ENCODE measurements around the gene SPP1. TPM values are rescaled to one million over a fixed set of nuclear protein-coding genes. Genes with fewer than 3 reads are reported as not detected.
"Not testable (repeated sequence)": the region's sequence is repeated elsewhere in the genome, so short reads cannot be mapped to it uniquely, and the experiment has no call there.

The SPP1 gene
- total RNA-seq, 1 donor from 2014 or later, result 6.5 TPM

GRCh38 chr4:87985887-87986200, 10.3 kb downstream of the SPP1 start:
- DNase-seq (ENCODE audit: extremely low spot score, unreplicated experiment), result no peak
- Mint-ChIP-seq H3K9me3 (ENCODE audit: unreplicated experiment) (no peaks in the 10 kb centered on the region), H3K36me3 (ENCODE audit: unreplicated experiment) (no peaks in the 10 kb centered on the region), H3K4me3 (ENCODE audit: unreplicated experiment) (no peak overlapping the region), H3K27me3 (ENCODE audit: unreplicated experiment) (peaks cover 10% of the 10 kb centered on the region), H3K27ac (ENCODE audit: unreplicated experiment) (no peak overlapping the region), H3K4me1 (ENCODE audit: unreplicated experiment) (no peaks in the 10 kb centered on the region)
- no peak for TF ChIP-seq CTCF (IDR thresholded peaks at IDR 0.05)

GRCh38 chr4:87986508-87986907, 11.0 kb downstream of the SPP1 start:
- Mint-ChIP-seq H3K4me1 (ENCODE audit: unreplicated experiment) (no peaks in the 10 kb centered on the region), H3K4me3 (ENCODE audit: unreplicated experiment) (no peak overlapping the region)
- DNase-seq (ENCODE audit: extremely low spot score, unreplicated experiment), result no peak

GRCh38 chr4:87989765-87990164, 14.3 kb downstream of the SPP1 start:
- no peaks in the 10 kb centered on the region for H3K36me3 Mint-ChIP-seq (ENCODE audit: unreplicated experiment)
- H3K27ac Mint-ChIP-seq (ENCODE audit: unreplicated experiment), result no peak overlapping the region
- H3K4me3 Mint-ChIP-seq (ENCODE audit: unreplicated experiment), result no peak overlapping the region
- no peaks in the 10 kb centered on the region for H3K4me1 Mint-ChIP-seq (ENCODE audit: unreplicated experiment)
- TF ChIP-seq CTCF (IDR thresholded peaks at IDR 0.05), result no peak
- H3K9me3 Mint-ChIP-seq (ENCODE audit: unreplicated experiment), result no peaks in the 10 kb centered on the region
- peaks cover 5% of the 10 kb centered on the region for H3K27me3 Mint-ChIP-seq (ENCODE audit: unreplicated experiment)
- DNase-seq (ENCODE audit: extremely low spot score, unreplicated experiment), result no peak

More at GRCh38 chr4:87986508-87986907, 11.0 kb downstream of the SPP1 start:
- Mint-ChIP-seq H3K9me3 (ENCODE audit: unreplicated experiment) (no peaks in the 10 kb centered on the region), H3K27ac (ENCODE audit: unreplicated experiment) (no peak overlapping the region), H3K27me3 (ENCODE audit: unreplicated experiment) (peaks cover 10% of the 10 kb centered on the region), H3K36me3 (ENCODE audit: unreplicated experiment) (no peaks in the 10 kb centered on the region)
- TF ChIP-seq CTCF (IDR thresholded peaks at IDR 0.05), result no peak

GRCh38 chr4:87995435-87995834, 19.9 kb downstream of the SPP1 start:
- no peak for TF ChIP-seq CTCF (IDR thresholded peaks at IDR 0.05)
- Mint-ChIP-seq H3K27me3 (ENCODE audit: unreplicated experiment) (no peaks in the 10 kb centered on the region), H3K4me1 (ENCODE audit: unreplicated experiment) (no peaks in the 10 kb centered on the region), H3K9me3 (ENCODE audit: unreplicated experiment) (no peaks in the 10 kb centered on the region), H3K4me3 (ENCODE audit: unreplicated experiment) (no peak overlapping the region), H3K36me3 (ENCODE audit: unreplicated experiment) (no peaks in the 10 kb centered on the region), H3K27ac (ENCODE audit: unreplicated experiment) (no peak overlapping the region)
- DNase-seq (ENCODE audit: extremely low spot score, unreplicated experiment), result no peak

- not testable (repeated sequence) for H3K27ac Mint-ChIP-seq (ENCODE audit: unreplicated experiment); H3K9me3 Mint-ChIP-seq (ENCODE audit: unreplicated experiment); H3K4me3 Mint-ChIP-seq (ENCODE audit: unreplicated experiment); DNase-seq (ENCODE audit: extremely low spot score, unreplicated experiment); H3K36me3 Mint-ChIP-seq (ENCODE audit: unreplicated experiment); H3K27me3 Mint-ChIP-seq (ENCODE audit: unreplicated experiment)
- peaks cover 13% of the 10 kb centered on the region for H3K4me1 Mint-ChIP-seq (ENCODE audit: unreplicated experiment)
Measured at GRCh38 chr4:87999191-87999691, 23.7 kb downstream of the SPP1 start.

GRCh38 chr4:88001871-88002270, 26.4 kb downstream of the SPP1 start:
- Mint-ChIP-seq H3K27ac (ENCODE audit: unreplicated experiment) (no peak overlapping the region), H3K4me3 (ENCODE audit: unreplicated experiment) (no peak overlapping the region), H3K36me3 (ENCODE audit: unreplicated experiment) (no peaks in the 10 kb centered on the region), H3K4me1 (ENCODE audit: unreplicated experiment) (peaks cover 25% of the 10 kb centered on the region), H3K27me3 (ENCODE audit: unreplicated experiment) (no peaks in the 10 kb centered on the region), H3K9me3 (ENCODE audit: unreplicated experiment) (no peaks in the 10 kb centered on the region)
- no peak for DNase-seq (ENCODE audit: extremely low spot score, unreplicated experiment)
- TF ChIP-seq CTCF (IDR thresholded peaks at IDR 0.05), result no peak
